Measurements from ENCODE around the gene DENND1A. TPM values are rescaled to one million over a fixed set of nuclear protein-coding genes. Genes with fewer than 3 reads are reported as not detected.
A peak's percentile ranks its signal among the peaks of the same experiment; 100 is the strongest.
"Not testable (repeated sequence)": the region's sequence is repeated elsewhere in the genome, so short reads cannot be mapped to it uniquely, and the experiment has no call there.

DENND1A gene
- total and polyA plus RNA-seq, 9 donors = 9.3 to 16.0 (median 13.8) TPM

GRCh38 chr9:123825342-123826060 lies 104.4 kb downstream of the DENND1A start:
- peaks cover 9% of the 10 kb centered on the region for H3K4me1 ChIP-seq (ENCODE audit: control insufficient read depth, insufficient read depth, low read length)
- no peaks in the 10 kb centered on the region for H3K36me3 ChIP-seq (ENCODE audit: control insufficient read depth, insufficient read depth, low read length)
- H3K27ac ChIP-seq (ENCODE audit: low read length) = peak overlapping the region; percentile 36
- H3K4me3 ChIP-seq (ENCODE audit: low read length) = no peak overlapping the region
- H3K9me3 ChIP-seq (replicated peaks; ENCODE audit: control insufficient read depth, low read depth, low read length) = peaks cover 16% of the 10 kb centered on the region
- no peaks in the 10 kb centered on the region for H3K27me3 ChIP-seq (ENCODE audit: control insufficient read depth, insufficient read depth, low read length)
- DNase-seq = peak; percentile 88
- 33% methylated on average over 1 of the region's 5 CpGs for WGBS (ENCODE audit: insufficient coverage)

GRCh38 chr9:123823194-123823947 lies 106.6 kb downstream of the DENND1A start:
- H3K9me3 ChIP-seq (replicated peaks; ENCODE audit: control insufficient read depth, low read depth, low read length) = peaks cover 10% of the 10 kb centered on the region

GRCh38 chr9:123821619-123822018 lies 108.3 kb downstream of the DENND1A start:
- no peaks in the 10 kb centered on the region for H3K36me3 ChIP-seq (ENCODE audit: control insufficient read depth, insufficient read depth, low read length)
- no peak overlapping the region for H3K27ac ChIP-seq (ENCODE audit: low read length)
- no peaks in the 10 kb centered on the region for H3K9me3 ChIP-seq (replicated peaks; ENCODE audit: control insufficient read depth, low read depth, low read length)
- 43% methylated on average over 1 of the region's 2 CpGs for WGBS (ENCODE audit: insufficient coverage)
- peaks cover 9% of the 10 kb centered on the region for H3K4me1 ChIP-seq (ENCODE audit: control insufficient read depth, insufficient read depth, low read length)
- DNase-seq = no peak
- H3K4me3 ChIP-seq (ENCODE audit: low read length) = no peak overlapping the region
- H3K27me3 ChIP-seq (ENCODE audit: control insufficient read depth, insufficient read depth, low read length) = no peaks in the 10 kb centered on the region

More at GRCh38 chr9:123823194-123823947, 106.6 kb downstream of the DENND1A start:
- Histone ChIP-seq H3K36me3 (ENCODE audit: control insufficient read depth, insufficient read depth, low read length) (no peaks in the 10 kb centered on the region), H3K4me3 (ENCODE audit: low read length) (no peak overlapping the region), H3K27me3 (ENCODE audit: control insufficient read depth, insufficient read depth, low read length) (no peaks in the 10 kb centered on the region), H3K27ac (ENCODE audit: low read length) (no peak overlapping the region), H3K4me1 (ENCODE audit: control insufficient read depth, insufficient read depth, low read length) (peaks cover 9% of the 10 kb centered on the region)
- DNase-seq = no peak
- 82% methylated on average over 5 of the region's 7 CpGs for WGBS (ENCODE audit: insufficient coverage)

- Histone ChIP-seq H3K27ac (ENCODE audit: low read length) (no peak overlapping the region), H3K9me3 (replicated peaks; ENCODE audit: control insufficient read depth, low read depth, low read length) (no peaks in the 10 kb centered on the region), H3K36me3 (ENCODE audit: control insufficient read depth, insufficient read depth, low read length) (no peaks in the 10 kb centered on the region), H3K27me3 (ENCODE audit: control insufficient read depth, insufficient read depth, low read length) (no peaks in the 10 kb centered on the region), H3K4me3 (ENCODE audit: low read length) (no peak overlapping the region), H3K4me1 (ENCODE audit: control insufficient read depth, insufficient read depth, low read length) (peaks cover under 1% of the 10 kb centered on the region)
- DNase-seq = no peak
- WGBS (ENCODE audit: insufficient coverage) = 92% methylated on average over 2 of the region's 4 CpGs
Observed at GRCh38 chr9:123820139-123820538, 109.8 kb downstream of the DENND1A start.

- no peaks in the 10 kb centered on the region for H3K4me1 ChIP-seq (ENCODE audit: control insufficient read depth, insufficient read depth, low read length)
- no peak for DNase-seq
- 70% methylated on average over 1 of the region's 5 CpGs for WGBS (ENCODE audit: insufficient coverage)
- H3K9me3 ChIP-seq (replicated peaks; ENCODE audit: control insufficient read depth, low read depth, low read length) = no peaks in the 10 kb centered on the region
- H3K27me3 ChIP-seq (ENCODE audit: control insufficient read depth, insufficient read depth, low read length) = no peaks in the 10 kb centered on the region
- no peak overlapping the region for H3K4me3 ChIP-seq (ENCODE audit: low read length)
- no peak overlapping the region for H3K27ac ChIP-seq (ENCODE audit: low read length)
- no peaks in the 10 kb centered on the region for H3K36me3 ChIP-seq (ENCODE audit: control insufficient read depth, insufficient read depth, low read length)
Observed at GRCh38 chr9:123816817-123817472, 113.0 kb downstream of the DENND1A start.

- H3K4me1 ChIP-seq (ENCODE audit: control insufficient read depth, insufficient read depth, low read length); H3K9me3 ChIP-seq (replicated peaks; ENCODE audit: control insufficient read depth, low read depth, low read length); H3K27me3 ChIP-seq (ENCODE audit: control insufficient read depth, insufficient read depth, low read length); H3K36me3 ChIP-seq (ENCODE audit: control insufficient read depth, insufficient read depth, low read length); H3K27ac ChIP-seq (ENCODE audit: low read length); H3K4me3 ChIP-seq (ENCODE audit: low read length); DNase-seq: not testable (repeated sequence)
- 100% methylated on average over 3 of the region's 5 CpGs for WGBS (ENCODE audit: insufficient coverage)
Observed at GRCh38 chr9:123815856-123816255, 114.1 kb downstream of the DENND1A start.

- Histone ChIP-seq H3K4me1 (ENCODE audit: control insufficient read depth, insufficient read depth, low read length) (no peaks in the 10 kb centered on the region), H3K27me3 (ENCODE audit: control insufficient read depth, insufficient read depth, low read length) (no peaks in the 10 kb centered on the region), H3K9me3 (replicated peaks; ENCODE audit: control insufficient read depth, low read depth, low read length) (no peaks in the 10 kb centered on the region), H3K4me3 (ENCODE audit: low read length) (no peak overlapping the region), H3K27ac (ENCODE audit: low read length) (no peak overlapping the region), H3K36me3 (ENCODE audit: control insufficient read depth, insufficient read depth, low read length) (no peaks in the 10 kb centered on the region)
- no peak for DNase-seq
- WGBS (ENCODE audit: insufficient coverage) = no CpG with 5 or more reads among the region's 1 CpG
Observed at GRCh38 chr9:123814496-123814895, 115.4 kb downstream of the DENND1A start.

GRCh38 chr9:123812984-123813383 lies 116.9 kb downstream of the DENND1A start:
- no CpG with 5 or more reads among the region's 3 CpGs for WGBS (ENCODE audit: insufficient coverage)

GRCh38 chr9:123807251-123807650 lies 122.7 kb downstream of the DENND1A start:
- H3K4me1 ChIP-seq (ENCODE audit: control insufficient read depth, insufficient read depth, low read length) = no peaks in the 10 kb centered on the region
- DNase-seq = no peak
- H3K9me3 ChIP-seq (replicated peaks; ENCODE audit: control insufficient read depth, low read depth, low read length) = no peaks in the 10 kb centered on the region
- H3K36me3 ChIP-seq (ENCODE audit: control insufficient read depth, insufficient read depth, low read length) = no peaks in the 10 kb centered on the region
- H3K27me3 ChIP-seq (ENCODE audit: control insufficient read depth, insufficient read depth, low read length) = no peaks in the 10 kb centered on the region
- H3K27ac ChIP-seq (ENCODE audit: low read length) = no peak overlapping the region
- WGBS (ENCODE audit: insufficient coverage) = 81% methylated on average over 4 of the region's 4 CpGs
- H3K4me3 ChIP-seq (ENCODE audit: low read length) = no peak overlapping the region

More at GRCh38 chr9:123812984-123813383, 116.9 kb downstream of the DENND1A start:
- DNase-seq = no peak
- Histone ChIP-seq H3K9me3 (replicated peaks; ENCODE audit: control insufficient read depth, low read depth, low read length) (no peaks in the 10 kb centered on the region), H3K4me3 (ENCODE audit: low read length) (no peak overlapping the region), H3K36me3 (ENCODE audit: control insufficient read depth, insufficient read depth, low read length) (no peaks in the 10 kb centered on the region), H3K4me1 (ENCODE audit: control insufficient read depth, insufficient read depth, low read length) (no peaks in the 10 kb centered on the region), H3K27me3 (ENCODE audit: control insufficient read depth, insufficient read depth, low read length) (no peaks in the 10 kb centered on the region), H3K27ac (ENCODE audit: low read length) (no peak overlapping the region)

- H3K4me1 ChIP-seq (ENCODE audit: control insufficient read depth, insufficient read depth, low read length) = no peaks in the 10 kb centered on the region
- H3K9me3 ChIP-seq (replicated peaks; ENCODE audit: control insufficient read depth, low read depth, low read length) = no peaks in the 10 kb centered on the region
- DNase-seq = no peak
- H3K4me3 ChIP-seq (ENCODE audit: low read length) = no peak overlapping the region
- no peak overlapping the region for H3K27ac ChIP-seq (ENCODE audit: low read length)
- H3K27me3 ChIP-seq (ENCODE audit: control insufficient read depth, insufficient read depth, low read length) = no peaks in the 10 kb centered on the region
- H3K36me3 ChIP-seq (ENCODE audit: control insufficient read depth, insufficient read depth, low read length) = no peaks in the 10 kb centered on the region
Observed at GRCh38 chr9:123806829-123807228, 123.1 kb downstream of the DENND1A start.

All from muscle of leg (tissue), 11 donors.